ENCODE data around the gene UGT1A1. TPM values are rescaled to one million over a fixed set of nuclear protein-coding genes. Genes with fewer than 3 reads are reported as not detected.

The UGT1A1 gene
- total and polyA plus RNA-seq, 2 of the 13 experiments (the other 11 are each of a cell fraction or from before 2014, with no cell fraction given), result 0.69 to 0.75 TPM

DNA sequence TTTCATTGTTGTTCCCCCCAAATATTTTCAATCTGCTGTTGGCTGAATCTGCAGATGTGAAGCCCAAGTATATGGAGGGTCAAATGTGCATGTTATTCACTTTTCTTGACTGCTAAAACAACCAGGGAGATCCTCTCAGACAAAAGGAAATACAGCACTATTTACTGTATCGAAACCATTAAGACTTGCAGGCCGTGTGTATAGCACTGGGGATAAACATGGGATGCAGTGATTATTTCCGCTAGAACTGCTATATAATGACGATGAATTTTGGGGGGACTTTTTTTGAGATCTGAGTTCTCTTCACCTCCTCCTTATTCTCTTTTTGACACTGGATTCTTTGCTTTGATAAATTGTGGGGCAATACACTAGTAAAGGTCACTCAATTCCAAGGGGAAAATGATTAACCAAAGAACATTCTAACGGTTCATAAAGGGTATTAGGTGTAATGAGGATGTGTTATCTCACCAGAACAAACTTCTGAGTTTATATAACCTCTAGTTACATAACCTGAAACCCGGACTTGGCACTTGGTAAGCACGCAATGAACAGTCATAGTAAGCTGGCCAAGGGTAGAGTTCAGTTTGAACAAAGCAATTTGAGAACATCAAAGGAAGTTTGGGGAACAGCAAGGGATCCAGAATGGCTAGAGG, 3.5 kb upstream of the UGT1A1 start (continued):
- TF ChIP-seq, protein P1, sequence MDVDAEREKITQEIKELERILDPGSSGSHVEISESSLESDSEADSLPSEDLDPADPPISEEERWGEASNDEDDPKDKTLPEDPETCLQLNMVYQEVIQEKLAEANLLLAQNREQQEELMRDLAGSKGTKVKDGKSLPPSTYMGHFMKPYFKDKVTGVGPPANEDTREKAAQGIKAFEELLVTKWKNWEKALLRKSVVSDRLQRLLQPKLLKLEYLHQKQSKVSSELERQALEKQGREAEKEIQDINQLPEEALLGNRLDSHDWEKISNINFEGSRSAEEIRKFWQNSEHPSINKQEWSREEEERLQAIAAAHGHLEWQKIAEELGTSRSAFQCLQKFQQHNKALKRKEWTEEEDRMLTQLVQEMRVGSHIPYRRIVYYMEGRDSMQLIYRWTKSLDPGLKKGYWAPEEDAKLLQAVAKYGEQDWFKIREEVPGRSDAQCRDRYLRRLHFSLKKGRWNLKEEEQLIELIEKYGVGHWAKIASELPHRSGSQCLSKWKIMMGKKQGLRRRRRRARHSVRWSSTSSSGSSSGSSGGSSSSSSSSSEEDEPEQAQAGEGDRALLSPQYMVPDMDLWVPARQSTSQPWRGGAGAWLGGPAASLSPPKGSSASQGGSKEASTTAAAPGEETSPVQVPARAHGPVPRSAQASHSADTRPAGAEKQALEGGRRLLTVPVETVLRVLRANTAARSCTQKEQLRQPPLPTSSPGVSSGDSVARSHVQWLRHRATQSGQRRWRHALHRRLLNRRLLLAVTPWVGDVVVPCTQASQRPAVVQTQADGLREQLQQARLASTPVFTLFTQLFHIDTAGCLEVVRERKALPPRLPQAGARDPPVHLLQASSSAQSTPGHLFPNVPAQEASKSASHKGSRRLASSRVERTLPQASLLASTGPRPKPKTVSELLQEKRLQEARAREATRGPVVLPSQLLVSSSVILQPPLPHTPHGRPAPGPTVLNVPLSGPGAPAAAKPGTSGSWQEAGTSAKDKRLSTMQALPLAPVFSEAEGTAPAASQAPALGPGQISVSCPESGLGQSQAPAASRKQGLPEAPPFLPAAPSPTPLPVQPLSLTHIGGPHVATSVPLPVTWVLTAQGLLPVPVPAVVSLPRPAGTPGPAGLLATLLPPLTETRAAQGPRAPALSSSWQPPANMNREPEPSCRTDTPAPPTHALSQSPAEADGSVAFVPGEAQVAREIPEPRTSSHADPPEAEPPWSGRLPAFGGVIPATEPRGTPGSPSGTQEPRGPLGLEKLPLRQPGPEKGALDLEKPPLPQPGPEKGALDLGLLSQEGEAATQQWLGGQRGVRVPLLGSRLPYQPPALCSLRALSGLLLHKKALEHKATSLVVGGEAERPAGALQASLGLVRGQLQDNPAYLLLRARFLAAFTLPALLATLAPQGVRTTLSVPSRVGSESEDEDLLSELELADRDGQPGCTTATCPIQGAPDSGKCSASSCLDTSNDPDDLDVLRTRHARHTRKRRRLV (CRISPR knock-in tag; IDR thresholded peaks at IDR 0.05), result no peak
- TF ChIP-seq, protein P2, sequence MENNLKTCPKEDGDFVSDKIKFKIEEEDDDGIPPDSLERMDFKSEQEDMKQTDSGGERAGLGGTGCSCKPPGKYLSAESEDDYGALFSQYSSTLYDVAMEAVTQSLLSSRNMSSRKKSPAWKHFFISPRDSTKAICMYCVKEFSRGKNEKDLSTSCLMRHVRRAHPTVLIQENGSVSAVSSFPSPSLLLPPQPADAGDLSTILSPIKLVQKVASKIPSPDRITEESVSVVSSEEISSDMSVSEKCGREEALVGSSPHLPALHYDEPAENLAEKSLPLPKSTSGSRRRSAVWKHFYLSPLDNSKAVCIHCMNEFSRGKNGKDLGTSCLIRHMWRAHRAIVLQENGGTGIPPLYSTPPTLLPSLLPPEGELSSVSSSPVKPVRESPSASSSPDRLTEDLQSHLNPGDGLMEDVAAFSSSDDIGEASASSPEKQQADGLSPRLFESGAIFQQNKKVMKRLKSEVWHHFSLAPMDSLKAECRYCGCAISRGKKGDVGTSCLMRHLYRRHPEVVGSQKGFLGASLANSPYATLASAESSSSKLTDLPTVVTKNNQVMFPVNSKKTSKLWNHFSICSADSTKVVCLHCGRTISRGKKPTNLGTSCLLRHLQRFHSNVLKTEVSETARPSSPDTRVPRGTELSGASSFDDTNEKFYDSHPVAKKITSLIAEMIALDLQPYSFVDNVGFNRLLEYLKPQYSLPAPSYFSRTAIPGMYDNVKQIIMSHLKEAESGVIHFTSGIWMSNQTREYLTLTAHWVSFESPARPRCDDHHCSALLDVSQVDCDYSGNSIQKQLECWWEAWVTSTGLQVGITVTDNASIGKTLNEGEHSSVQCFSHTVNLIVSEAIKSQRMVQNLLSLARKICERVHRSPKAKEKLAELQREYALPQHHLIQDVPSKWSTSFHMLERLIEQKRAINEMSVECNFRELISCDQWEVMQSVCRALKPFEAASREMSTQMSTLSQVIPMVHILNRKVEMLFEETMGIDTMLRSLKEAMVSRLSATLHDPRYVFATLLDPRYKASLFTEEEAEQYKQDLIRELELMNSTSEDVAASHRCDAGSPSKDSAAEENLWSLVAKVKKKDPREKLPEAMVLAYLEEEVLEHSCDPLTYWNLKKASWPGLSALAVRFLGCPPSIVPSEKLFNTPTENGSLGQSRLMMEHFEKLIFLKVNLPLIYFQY (CRISPR knock-in tag; IDR thresholded peaks at IDR 0.05; ENCODE audit: borderline replicate concordance), result peak; percentile 73; the same call in 1 of the 2 replicates
- TF ChIP-seq FOXP1 (IDR thresholded peaks at IDR 0.05) (0 out of 2 replicates have a peak, but pooled peaks have one; percentile 31), FOXP1 (CRISPR knock-in tag; IDR thresholded peaks at IDR 0.05) (peak; percentile 94), ZNF569 (CRISPR knock-in tag; IDR thresholded peaks at IDR 0.05; ENCODE audit: borderline replicate concordance) (no peak), SALL2 (CRISPR knock-in tag; IDR thresholded peaks at IDR 0.05) (0 out of 2 replicates have a peak, but pooled peaks have one; percentile 56), ZFY (CRISPR knock-in tag; IDR thresholded peaks at IDR 0.05) (no peak), STAT6 (CRISPR knock-in tag; IDR thresholded peaks at IDR 0.05; ENCODE audit: borderline replicate concordance) (no peak), SAP130 (CRISPR knock-in tag; IDR thresholded peaks at IDR 0.05; ENCODE audit: low read depth) (peak; percentile 84), MYNN (CRISPR knock-in tag; IDR thresholded peaks at IDR 0.05; ENCODE audit: low read depth) (no peak), ZNF280D (CRISPR knock-in tag; IDR thresholded peaks at IDR 0.05) (peak; percentile 71; the same call in 1 of the 2 replicates)
